HEK293 (cell line): ENCODE results near the gene COQ8B.

Experiments used
- CTCF ChIA-PET: fragments of 350-600 bp; formaldehyde crosslinking; extraction: SDS; loops from one replicate; lab custom pipeline; 2021; ENCODE audit warnings: antibody characterized with exemption; lab: Yijun Ruan, JAX
- POLR2A ChIA-PET: fragments of 300-600 bp; formaldehyde crosslinking; extraction: SDS; loops from one replicate; lab custom pipeline; 2020; ENCODE audit warnings: antibody characterized with exemption, inconsistent platforms; lab: Yijun Ruan, JAX
- H3K27ac ChIP-seq: fragments of 200-500 bp; sonication (Bioruptor generic); 2 replicates; pipeline ENCODE4 v1.5.1; 2014; ENCODE audit warnings: low read depth, low read length, control low read depth, inconsistent platforms; ENCODE audit errors: extremely low read depth
- H3K36me3 ChIP-seq, 2 experiments: fragments of 200-500 bp in 1 of 2; sonication (Bioruptor generic) in 1 of 2; 1 replicate in 1 of 2; 2 replicates in 1 of 2; pipeline ENCODE4 v1.5.1; 2014 to 2017; ENCODE audit warnings: inconsistent platforms in 2 of 2, low read length in 2 of 2; ENCODE audit not compliant: control insufficient read depth in 2 of 2, insufficient read depth in 1 of 2
- H3K4me1 ChIP-seq: fragments of 200-500 bp; sonication (Bioruptor generic); 2 replicates; pipeline ENCODE4 v1.5.1; 2014; ENCODE audit warnings: mild to moderate bottlenecking, low read length, inconsistent platforms; ENCODE audit not compliant: control insufficient read depth, insufficient read depth
- H3K4me3 ChIP-seq: 2 replicates; pipeline ENCODE4 v1.5.1; 2011; ENCODE audit warnings: low read depth, mild to moderate bottlenecking, control low read depth, low read length, moderate library complexity
- H3K9me3 ChIP-seq: fragments of 200-500 bp; sonication (Bioruptor generic); 2 replicates; pipeline ENCODE4 v1.5.1; 2014; ENCODE audit warnings: low read depth, low read length, inconsistent platforms; ENCODE audit not compliant: control insufficient read depth, insufficient read depth
- ATF2 ChIP-seq: fragments of 450-650 bp; formaldehyde crosslinking; IDR thresholded peaks from 2 replicates; pipeline ENCODE4 v1.5.1; 2016; ENCODE audit warnings: missing biosample characterization, missing genetic modification characterization, low read depth
- MYNN ChIP-seq: fragments of 450-650 bp; formaldehyde crosslinking; IDR thresholded peaks from 2 replicates; pipeline ENCODE4 v1.5.1; 2016; ENCODE audit warnings: missing biosample characterization, missing genetic modification characterization, borderline replicate concordance
- SP7 ChIP-seq: fragments of 450-650 bp; formaldehyde crosslinking; IDR thresholded peaks from 2 replicates; pipeline ENCODE4 v1.5.1; 2016; ENCODE audit warnings: missing biosample characterization, missing genetic modification characterization
- ZNF19 ChIP-seq: fragments of 450-650 bp; formaldehyde crosslinking; IDR thresholded peaks from 2 replicates; pipeline ENCODE4; 2016; ENCODE audit warnings: missing biosample characterization, missing genetic modification characterization, low read depth
- ZNF248 ChIP-seq: fragments of 450-650 bp; formaldehyde crosslinking; IDR thresholded peaks from 2 replicates; pipeline ENCODE4 v1.5.1; 2017; ENCODE audit warnings: missing biosample characterization, missing genetic modification characterization
- ZNF26 ChIP-seq: fragments of 450-650 bp; formaldehyde crosslinking; IDR thresholded peaks from 2 replicates; pipeline ENCODE4 v1.5.1; 2016; ENCODE audit warnings: missing biosample characterization, missing genetic modification characterization
- ZNF350 ChIP-seq: fragments of 450-650 bp; formaldehyde crosslinking; IDR thresholded peaks from 2 replicates; pipeline ENCODE4 v1.5.0; 2017; ENCODE audit warnings: missing biosample characterization, mild to moderate bottlenecking, missing genetic modification characterization
- ZNF391 ChIP-seq: fragments of 450-650 bp; formaldehyde crosslinking; IDR thresholded peaks from 2 replicates; pipeline ENCODE4 v1.5.1; 2016; ENCODE audit warnings: low read depth, missing biosample characterization, missing genetic modification characterization, borderline replicate concordance
- ZNF416 ChIP-seq: fragments of 450-650 bp; formaldehyde crosslinking; IDR thresholded peaks from 2 replicates; pipeline ENCODE4 v1.5.1; 2016; ENCODE audit warnings: missing biosample characterization, missing genetic modification characterization
- ZNF518A ChIP-seq: fragments of 450-650 bp; formaldehyde crosslinking; conservative IDR thresholded peaks from 2 replicates; pipeline ENCODE4 v1.5.1; 2016; ENCODE audit warnings: low read depth, missing biosample characterization, missing genetic modification characterization
- ZNF654 ChIP-seq: fragments of 450-650 bp; formaldehyde crosslinking; IDR thresholded peaks from 2 replicates; pipeline ENCODE4 v1.5.1; 2016; ENCODE audit warnings: low read depth, missing biosample characterization, missing genetic modification characterization
- ZNF692 ChIP-seq: fragments of 450-650 bp; formaldehyde crosslinking; IDR thresholded peaks from 2 replicates; pipeline ENCODE4 v1.5.1; 2016; ENCODE audit warnings: missing biosample characterization, missing genetic modification characterization
- ZNF701 ChIP-seq: fragments of 450-650 bp; formaldehyde crosslinking; IDR thresholded peaks from 2 replicates; pipeline ENCODE4 v1.5.1; 2016; ENCODE audit warnings: missing biosample characterization, missing genetic modification characterization
- ZNF785 ChIP-seq: fragments of 450-650 bp; formaldehyde crosslinking; IDR thresholded peaks from 2 replicates; pipeline ENCODE4 v1.5.1; 2016; ENCODE audit warnings: missing biosample characterization, missing genetic modification characterization
- ZNF791 ChIP-seq: fragments of 450-650 bp; formaldehyde crosslinking; IDR thresholded peaks from 2 replicates; pipeline ENCODE4 v1.5.1; 2016; ENCODE audit warnings: missing biosample characterization, missing genetic modification characterization

COQ8B gene

GRCh38 chr19:40693896-40694295 lies 22.8 kb downstream of the COQ8B start:
- ChIA-PET CTCF (no interaction called here), POLR2A (interaction anchor here (1.5 to 2.2 kb wide), 2 partner anchors 9 to 23 kb away, joined by 4 to 5 read pairs; partner anchors contain the start of genes COQ8B and ITPKC)
- no peak overlapping the region for H3K27ac ChIP-seq
- no peak overlapping the region for H3K4me3 ChIP-seq
- H3K36me3 ChIP-seq, result peaks cover 30 to 32% of the 10 kb centered on the region in 2 experiments
- H3K9me3 ChIP-seq, result no peaks in the 10 kb centered on the region
- H3K4me1 ChIP-seq, result peaks cover 16% of the 10 kb centered on the region
- TF ChIP-seq ZNF391 (tag by site-specific recombination) (no peak), ZNF791 (tag by site-specific recombination) (no peak), ZNF701 (tag by site-specific recombination) (no peak), ZNF248 (tag by site-specific recombination) (no peak), ZNF785 (tag by site-specific recombination) (no peak), ATF2 (tag by site-specific recombination) (no peak), ZNF19 (tag by site-specific recombination) (no peak), ZNF518A (tag by site-specific recombination) (no peak), ZNF350 (tag by site-specific recombination) (no peak), ZNF654 (tag by site-specific recombination) (no peak), MYNN (tag by site-specific recombination) (no peak), ZNF416 (tag by site-specific recombination) (no peak), ZNF26 (tag by site-specific recombination) (no peak), SP7 (tag by site-specific recombination) (no peak), ZNF692 (tag by site-specific recombination) (no peak)
- TF ChIP-seq, all 188 proteins: peak for 0
